GM21529 (cell line): ENCODE results near the gene FALEC.
A peak's percentile ranks its signal among the peaks of the same experiment; 100 is the strongest.

Experiments
- ATAC-seq: cut with Tn5 transposase; IDR thresholded peaks from one replicate; pipeline ENCODE4 v1.9.1; 2021; ENCODE audit not compliant: unreplicated experiment

Gene FALEC

GRCh38 chr1:150544204-150544603, 28.7 kb downstream of the FALEC start:
- ATAC-seq, result no peak

GRCh38 chr1:150545486-150546032, 30.0 kb downstream of the FALEC start:
- ATAC-seq, result no peak

GRCh38 chr1:150546294-150546937, 30.9 kb downstream of the FALEC start:
- ATAC-seq, result no peak

DNA sequence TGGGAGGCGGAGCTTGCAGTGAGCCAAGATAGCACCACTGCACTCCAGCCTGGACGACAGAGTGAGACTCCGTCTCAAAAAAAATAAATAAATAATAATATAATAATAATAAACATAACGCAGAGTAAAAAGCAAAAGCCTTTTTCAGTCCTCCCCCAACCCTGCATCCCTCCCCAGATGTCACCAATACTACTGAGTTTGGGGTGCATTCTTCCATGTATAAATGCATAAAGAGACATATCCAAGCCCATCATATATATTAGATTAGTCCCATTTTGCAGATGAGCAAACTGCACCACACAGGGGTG, 32.7 kb downstream of the FALEC start:
- ATAC-seq, result no peak

- peak; percentile 54 for ATAC-seq
Observed at GRCh38 chr1:150548632-150549495, 33.3 kb downstream of the FALEC start, which contains the start of gene ADAMTSL4. Gene ADAMTSL4, plus strand, starts transcription at chr1:150549408. Its CDS starts 2,881 bp downstream, at chr1:150552289.

- ATAC-seq, result no peak
Observed at GRCh38 chr1:150549496-150550221, 34.1 kb downstream of the FALEC start.

- ATAC-seq, result no peak
Observed at GRCh38 chr1:150550222-150551050, 34.9 kb downstream of the FALEC start.

DNA sequence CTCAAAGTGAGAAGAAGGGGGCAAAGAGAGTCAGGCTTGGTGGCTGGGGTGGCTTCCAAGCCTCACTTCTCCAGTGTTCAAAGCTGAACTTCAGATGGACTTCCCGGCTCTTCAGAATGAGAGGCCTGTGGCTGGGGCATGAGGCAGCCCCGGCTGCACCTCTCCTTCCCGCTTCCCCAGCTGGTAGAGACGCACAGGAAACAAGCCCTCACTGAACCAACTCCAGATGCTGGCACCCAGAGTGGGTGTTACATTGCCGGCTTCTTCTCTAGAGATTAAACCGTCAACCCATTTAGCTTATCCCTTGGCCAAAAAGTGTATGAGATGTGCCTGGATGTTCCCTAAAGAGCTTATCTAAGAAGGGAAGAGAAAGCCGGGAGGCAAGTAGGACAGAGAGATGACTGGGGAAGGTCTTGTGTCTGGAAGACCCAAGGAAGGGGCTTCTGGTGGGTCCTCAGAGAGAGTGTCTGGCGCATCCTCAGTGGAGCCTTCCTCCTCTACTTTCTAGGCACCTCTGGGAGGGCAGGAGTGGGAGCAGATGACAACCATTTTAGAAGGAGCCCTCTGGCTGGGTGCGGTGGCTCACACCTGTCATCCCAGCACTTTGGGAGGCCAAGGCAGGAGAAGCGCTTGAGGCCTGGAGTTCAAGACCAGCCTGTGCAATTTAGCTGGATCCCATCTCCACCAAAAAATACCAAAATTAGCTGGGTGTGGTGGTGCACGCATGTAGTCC, 35.7 kb downstream of the FALEC start:
- ATAC-seq, result no peak

DNA sequence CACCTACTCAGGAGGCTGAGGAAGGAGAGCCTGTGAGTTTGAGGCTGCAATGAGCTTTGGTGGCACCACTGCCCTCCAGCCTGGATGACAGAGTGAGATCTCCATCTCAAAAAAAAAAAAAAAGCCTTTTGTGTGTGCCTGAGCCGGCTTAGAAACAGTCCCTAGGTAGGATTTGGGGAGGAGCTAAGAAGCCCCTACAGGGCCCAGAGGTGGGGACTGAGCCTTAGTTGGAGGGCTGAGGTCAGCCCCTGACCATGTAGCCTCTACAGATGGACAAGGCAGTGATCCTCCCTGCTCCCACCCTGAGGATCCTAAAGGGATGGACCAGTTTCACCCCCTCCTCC, 36.2 kb downstream of the FALEC start:
- no peak for ATAC-seq

DNA sequence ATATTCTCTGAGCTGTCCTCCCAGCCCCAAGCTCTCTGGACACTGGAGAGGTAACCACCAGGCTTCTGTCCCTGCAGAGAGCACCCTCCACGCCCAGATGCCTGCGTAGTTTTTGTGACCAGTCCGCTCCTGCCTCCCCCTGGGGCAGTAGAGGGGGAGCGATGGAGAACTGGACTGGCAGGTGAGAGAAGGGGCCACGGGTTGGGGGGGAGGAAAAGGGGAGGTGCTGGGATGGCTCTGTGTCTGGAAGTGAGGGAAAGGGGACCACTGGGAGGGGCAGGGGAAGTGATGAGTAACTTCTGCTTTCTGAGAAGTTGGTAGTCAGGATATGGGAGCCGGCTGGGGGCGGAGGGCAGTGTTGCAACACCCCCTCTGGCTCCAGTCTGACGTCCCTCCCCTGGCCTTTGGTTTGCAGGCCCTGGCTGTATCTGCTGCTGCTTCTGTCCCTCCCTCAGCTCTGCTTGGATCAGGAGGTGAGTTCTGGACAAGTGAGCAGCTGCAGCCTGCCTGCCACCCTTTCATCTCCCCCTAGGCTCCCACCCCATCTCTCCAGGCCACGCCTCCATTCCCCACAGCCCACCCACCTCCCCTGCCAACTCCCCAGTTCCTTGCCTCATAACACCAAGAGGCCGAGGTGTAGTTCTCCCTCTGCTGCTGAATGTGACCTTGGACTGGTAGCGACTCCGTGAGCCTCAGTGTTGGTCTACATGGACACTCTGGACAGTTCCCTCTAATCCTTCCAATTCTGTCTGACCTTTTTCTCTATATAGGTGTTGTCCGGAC, 36.8 kb downstream of the FALEC start:
- no peak for ATAC-seq

DNA sequence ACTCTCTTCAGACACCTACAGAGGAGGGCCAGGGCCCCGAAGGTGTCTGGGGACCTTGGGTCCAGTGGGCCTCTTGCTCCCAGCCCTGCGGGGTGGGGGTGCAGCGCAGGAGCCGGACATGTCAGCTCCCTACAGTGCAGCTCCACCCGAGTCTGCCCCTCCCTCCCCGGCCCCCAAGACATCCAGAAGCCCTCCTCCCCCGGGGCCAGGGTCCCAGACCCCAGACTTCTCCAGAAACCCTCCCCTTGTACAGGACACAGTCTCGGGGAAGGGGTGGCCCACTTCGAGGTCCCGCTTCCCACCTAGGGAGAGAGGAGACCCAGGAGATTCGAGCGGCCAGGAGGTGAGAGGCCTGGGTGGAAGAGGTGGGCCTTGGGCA, 37.3 kb downstream of the FALEC start:
- ATAC-seq, result no peak

DNA sequence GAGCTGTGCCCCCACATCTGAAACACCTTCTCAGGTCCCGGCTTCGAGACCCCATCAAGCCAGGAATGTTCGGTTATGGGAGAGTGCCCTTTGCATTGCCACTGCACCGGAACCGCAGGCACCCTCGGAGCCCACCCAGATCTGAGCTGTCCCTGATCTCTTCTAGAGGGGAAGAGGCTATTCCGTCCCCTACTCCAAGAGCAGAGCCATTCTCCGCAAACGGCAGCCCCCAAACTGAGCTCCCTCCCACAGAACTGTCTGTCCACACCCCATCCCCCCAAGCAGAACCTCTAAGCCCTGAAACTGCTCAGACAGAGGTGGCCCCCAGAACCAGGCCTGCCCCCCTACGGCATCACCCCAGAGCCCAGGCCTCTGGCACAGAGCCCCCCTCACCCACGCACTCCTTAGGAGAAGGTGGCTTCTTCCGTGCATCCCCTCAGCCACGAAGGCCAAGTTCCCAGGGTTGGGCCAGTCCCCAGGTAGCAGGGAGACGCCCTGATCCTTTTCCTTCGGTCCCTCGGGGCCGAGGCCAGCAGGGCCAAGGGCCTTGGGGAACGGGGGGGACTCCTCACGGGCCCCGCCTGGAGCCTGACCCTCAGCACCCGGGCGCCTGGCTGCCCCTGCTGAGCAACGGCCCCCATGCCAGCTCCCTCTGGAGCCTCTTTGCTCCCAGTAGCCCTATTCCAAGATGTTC, 38.0 kb downstream of the FALEC start:
- ATAC-seq, result no peak

DNA sequence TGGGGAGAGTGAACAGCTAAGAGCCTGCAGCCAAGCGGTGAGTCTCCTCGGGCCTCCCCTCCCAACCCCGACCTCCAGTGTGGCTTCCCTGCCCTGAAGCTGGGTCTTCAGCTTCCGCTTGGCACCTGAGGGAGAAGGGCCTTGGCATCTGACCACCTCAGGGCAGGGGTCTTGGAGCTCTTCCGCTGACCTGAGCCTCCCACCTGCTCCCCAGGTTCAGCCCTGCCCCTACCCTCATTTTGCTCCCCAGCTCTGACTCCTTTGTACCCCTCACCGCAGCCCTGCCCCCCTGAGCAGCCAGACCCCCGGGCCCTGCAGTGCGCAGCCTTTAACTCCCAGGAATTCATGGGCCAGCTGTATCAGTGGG, 38.5 kb downstream of the FALEC start:
- ATAC-seq, result no peak

- no peak for ATAC-seq
Observed at GRCh38 chr1:150555198-150555970, 39.8 kb downstream of the FALEC start.

DNA sequence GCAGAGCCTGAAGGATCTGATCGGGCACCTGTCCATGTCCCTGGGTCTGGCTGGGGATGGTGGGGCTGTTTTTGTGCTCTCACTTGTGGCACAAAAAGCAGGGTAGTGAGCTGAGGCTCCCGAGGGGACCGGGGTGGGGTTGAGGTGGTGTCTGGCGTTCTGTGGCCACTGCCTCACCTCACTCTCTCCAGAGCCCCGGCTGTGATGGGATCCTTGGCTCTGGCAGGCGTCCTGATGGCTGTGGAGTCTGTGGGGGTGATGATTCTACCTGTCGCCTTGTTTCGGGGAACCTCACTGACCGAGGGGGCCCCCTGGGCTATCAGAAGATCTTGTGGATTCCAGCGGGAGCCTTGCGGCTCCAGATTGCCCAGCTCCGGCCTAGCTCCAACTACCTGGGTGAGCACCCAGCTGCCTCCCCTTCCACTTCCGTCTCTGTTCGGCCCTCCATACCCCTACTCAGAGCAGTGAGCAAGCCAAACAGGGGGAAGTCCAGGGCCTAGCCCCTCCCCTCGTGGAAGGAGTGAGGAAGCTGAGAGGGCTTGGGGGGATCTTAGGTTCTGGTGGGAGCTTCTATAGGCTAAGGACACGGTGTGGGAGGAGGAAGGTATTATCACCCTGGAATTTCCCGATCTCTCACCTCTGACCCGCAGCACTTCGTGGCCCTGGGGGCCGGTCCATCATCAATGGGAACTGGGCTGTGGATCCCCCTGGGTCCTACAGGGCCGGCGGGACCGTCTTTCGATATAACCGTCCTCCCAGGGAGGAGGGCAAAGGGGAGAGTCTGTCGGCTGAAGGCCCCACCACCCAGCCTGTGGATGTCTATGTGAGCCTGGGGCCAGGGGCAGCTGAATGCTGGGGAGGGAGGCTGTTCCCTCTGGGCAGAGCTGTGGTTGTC, 40.7 kb downstream of the FALEC start:
- no peak for ATAC-seq

- ATAC-seq, result no peak
Observed at GRCh38 chr1:150557065-150557600, 41.6 kb downstream of the FALEC start.

DNA sequence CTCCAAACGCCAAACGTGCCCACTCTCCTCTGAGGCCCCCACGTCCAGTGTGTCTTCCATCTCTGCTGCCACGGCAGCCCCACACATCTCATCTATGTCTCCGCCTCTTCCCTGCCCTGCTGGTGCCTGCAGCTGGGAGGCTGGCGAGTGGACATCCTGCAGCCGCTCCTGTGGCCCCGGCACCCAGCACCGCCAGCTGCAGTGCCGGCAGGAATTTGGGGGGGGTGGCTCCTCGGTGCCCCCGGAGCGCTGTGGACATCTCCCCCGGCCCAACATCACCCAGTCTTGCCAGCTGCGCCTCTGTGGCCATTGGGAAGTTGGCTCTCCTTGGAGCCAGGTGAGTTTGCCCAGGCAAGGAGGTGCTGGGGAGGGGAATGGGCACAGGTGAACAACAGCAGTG, 42.3 kb downstream of the FALEC start:
- no peak for ATAC-seq
